GM13977 (cell line): ENCODE measurements around the gene MPC1.

Experiments used
- DNase-seq: peaks from one replicate; pipeline ENCODE4 v3.0.0; 2012; ENCODE audit warnings: low spot score
- CTCF ChIP-seq: IDR thresholded peaks from 2 replicates; pipeline ENCODE4 v1.5.1; 2012; ENCODE audit warnings: mild to moderate bottlenecking, control low read depth; ENCODE audit not compliant: insufficient read depth; ENCODE audit errors: extremely low read depth, missing control alignments
- in situ Hi-C: fragments of 300-500 bp; cut with MboI; formaldehyde crosslinking; loops from one replicate; pipeline ENCODE4 v1.12.0; 2022; ENCODE audit warnings: low sequenced_read_pairs, low pct_unique_long_range_greater_than_20kb, mixed read lengths, inconsistent platforms; ENCODE audit not compliant: unreplicated experiment

Gene MPC1

GRCh38 chr6:166381733-166382499 lies 824 bp downstream of the MPC1 start:
- TF ChIP-seq CTCF: peak; percentile 96
- peak; percentile 79 for DNase-seq
- in situ Hi-C loops: loop anchor here (10.0 kb wide), 1 partner anchor 57 kb away; no protein-coding TSS in a partner anchor

- in situ Hi-C loops: loop anchor here (10.0 kb wide), 1 partner anchor 57 kb away; no protein-coding TSS in a partner anchor
- DNase-seq: no peak
- no peak for TF ChIP-seq CTCF
These were observed 1.4 kb downstream of the MPC1 start for GRCh38 chr6:166381381-166381732.

- no peak for TF ChIP-seq CTCF
- in situ Hi-C loops: loop anchor here (10.0 kb wide), 1 partner anchor 55 kb away; no protein-coding TSS in a partner anchor
- no peak for DNase-seq
These were observed 2.9 kb downstream of the MPC1 start for GRCh38 chr6:166379800-166380199.

- in situ Hi-C loops: no loop called here
- no peak for TF ChIP-seq CTCF
- no peak for DNase-seq
These were observed 3.6 kb downstream of the MPC1 start for GRCh38 chr6:166379103-166379586.

GRCh38 chr6:166377721-166378120 lies 5.0 kb downstream of the MPC1 start:
- no peak for TF ChIP-seq CTCF
- in situ Hi-C loops: no loop called here
- DNase-seq: no peak

GRCh38 chr6:166375013-166375412 lies 7.7 kb downstream of the MPC1 start:
- no peak for DNase-seq
- in situ Hi-C loops: no loop called here

More at GRCh38 chr6:166375013-166375412, 7.7 kb downstream of the MPC1 start:
- TF ChIP-seq CTCF: no peak
